ENCODE measurements around the gene CSNK1G3. TPM values are rescaled to one million over a fixed set of nuclear protein-coding genes. Genes with fewer than 3 reads are reported as not detected.

The CSNK1G3 gene
- total and polyA plus RNA-seq, 12 donors, result 5.0 to 30.9 (median 24.8) TPM

DNA sequence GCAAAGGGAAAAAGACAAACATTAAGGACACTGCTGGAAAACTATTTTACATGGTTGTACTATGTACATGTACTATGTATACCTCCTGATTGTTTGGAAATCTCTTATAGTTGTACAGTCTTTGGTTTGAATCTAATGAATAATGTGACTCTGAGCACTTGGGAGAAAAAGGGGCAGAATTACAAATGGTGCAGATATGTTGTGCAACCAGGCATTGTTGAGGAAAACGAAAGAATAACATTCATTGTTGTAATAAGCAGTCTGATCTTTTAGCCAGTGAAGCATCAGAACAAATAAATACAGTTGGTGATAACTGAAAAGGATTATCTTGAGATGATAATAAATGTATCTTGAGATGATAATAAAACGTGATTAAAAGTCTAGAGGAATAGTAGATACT lies 87.2 kb downstream of the CSNK1G3 start:
- ATAC-seq, result no peak
- Histone ChIP-seq H3K9me3 (no peaks in the 10 kb centered on the region), H3K27ac (no peak overlapping the region), H3K36me3 (peaks cover 0 to 52% (median 8%) of the 10 kb centered on the region in 9 donors), H3K27me3 (no peaks in the 10 kb centered on the region), H3K4me3 (no peak overlapping the region), H3K4me1 (no peaks in the 10 kb centered on the region)
- TF ChIP-seq, protein P1, sequence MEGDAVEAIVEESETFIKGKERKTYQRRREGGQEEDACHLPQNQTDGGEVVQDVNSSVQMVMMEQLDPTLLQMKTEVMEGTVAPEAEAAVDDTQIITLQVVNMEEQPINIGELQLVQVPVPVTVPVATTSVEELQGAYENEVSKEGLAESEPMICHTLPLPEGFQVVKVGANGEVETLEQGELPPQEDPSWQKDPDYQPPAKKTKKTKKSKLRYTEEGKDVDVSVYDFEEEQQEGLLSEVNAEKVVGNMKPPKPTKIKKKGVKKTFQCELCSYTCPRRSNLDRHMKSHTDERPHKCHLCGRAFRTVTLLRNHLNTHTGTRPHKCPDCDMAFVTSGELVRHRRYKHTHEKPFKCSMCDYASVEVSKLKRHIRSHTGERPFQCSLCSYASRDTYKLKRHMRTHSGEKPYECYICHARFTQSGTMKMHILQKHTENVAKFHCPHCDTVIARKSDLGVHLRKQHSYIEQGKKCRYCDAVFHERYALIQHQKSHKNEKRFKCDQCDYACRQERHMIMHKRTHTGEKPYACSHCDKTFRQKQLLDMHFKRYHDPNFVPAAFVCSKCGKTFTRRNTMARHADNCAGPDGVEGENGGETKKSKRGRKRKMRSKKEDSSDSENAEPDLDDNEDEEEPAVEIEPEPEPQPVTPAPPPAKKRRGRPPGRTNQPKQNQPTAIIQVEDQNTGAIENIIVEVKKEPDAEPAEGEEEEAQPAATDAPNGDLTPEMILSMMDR (IDR thresholded peaks at IDR 0.05), result no peak
- WGBS, 2 donors, result 76 to 83% methylated on average over 2 of the region's 2 CpGs
- DNase-seq, result no peak
- intact Hi-C loops (cut with DNase I), result no loop called here

DNA sequence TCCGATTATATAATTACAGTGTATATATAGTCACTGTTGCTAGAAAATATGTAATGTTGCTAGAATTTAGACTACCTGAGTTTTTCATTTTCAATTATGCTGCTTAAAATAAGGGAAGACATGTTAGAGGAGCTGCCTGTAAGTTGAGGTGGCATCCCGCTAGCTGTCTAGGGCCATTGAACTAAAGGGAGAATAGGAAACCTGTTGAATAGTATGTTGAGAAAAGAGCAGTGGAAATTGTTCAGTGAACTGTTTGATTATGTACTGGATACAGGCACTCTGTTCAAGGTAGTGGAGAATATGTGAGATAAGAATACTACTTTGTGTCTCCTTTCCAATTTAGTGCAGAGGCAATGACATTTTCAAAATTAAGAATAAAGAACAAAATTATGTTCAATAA lies 89.6 kb downstream of the CSNK1G3 start:
- TF ChIP-seq, protein P1 (IDR thresholded peaks at IDR 0.05), result no peak
- no peak overlapping the region for H3K27ac ChIP-seq
- no peaks in the 10 kb centered on the region for H3K27me3 ChIP-seq
- DNase-seq (no peak), ATAC-seq (no peak)
- H3K36me3 ChIP-seq, result peaks cover 0 to 53% (median under 1%) of the 10 kb centered on the region in 9 donors
- no peaks in the 10 kb centered on the region for H3K9me3 ChIP-seq
- intact Hi-C loops (cut with DNase I), result loop anchor here in 4 of 10 donors (5.0 to 10.0 kb wide), 3 partner anchors 177 to 187 kb away; partner anchors contain the start of gene CEP120 (in 3 of the 4)
- 99 to 100% methylated on average over 2 of the region's 2 CpGs for WGBS, 2 donors
- no peak overlapping the region for H3K4me3 ChIP-seq
- no peaks in the 10 kb centered on the region for H3K4me1 ChIP-seq

DNA sequence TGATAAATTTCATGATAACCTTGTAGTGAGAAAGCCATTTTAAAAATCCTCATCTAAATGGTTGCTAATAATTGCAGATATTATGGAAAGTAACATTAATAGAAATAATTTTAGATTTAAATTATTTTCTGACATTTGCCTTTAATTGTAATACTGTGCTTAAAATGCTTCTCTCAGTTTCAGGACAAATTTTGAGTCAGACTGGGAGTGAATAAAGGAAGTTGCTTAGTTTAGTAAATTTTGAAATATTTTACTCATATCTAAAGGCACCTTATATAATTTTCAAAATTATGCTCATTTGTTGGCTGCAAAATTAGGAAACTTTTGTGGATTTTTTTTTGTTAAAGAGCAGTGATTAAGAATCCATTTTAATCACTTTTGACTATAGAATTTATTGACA lies 93.8 kb downstream of the CSNK1G3 start:
- TF ChIP-seq, protein P1 (IDR thresholded peaks at IDR 0.05), result no peak
- DNase-seq, result no peak
- H3K27ac ChIP-seq, result no peak overlapping the region
- H3K4me1 ChIP-seq, result peaks cover 0 to 12% (median 0%) of the 10 kb centered on the region in 9 donors
- H3K4me3 ChIP-seq, result no peak overlapping the region
- intact Hi-C loops (cut with DNase I), result loop anchor here in 5 of 10 donors (5.0 to 10.0 kb wide), 3 partner anchors 94 to 191 kb away; partner anchors contain the start of genes CEP120 (in 2 of the 5) and CSNK1G3 (in 2 of the 5)
- peaks cover 0 to 54% (median 0%) of the 10 kb centered on the region in 9 donors for H3K36me3 ChIP-seq
- no peaks in the 10 kb centered on the region for H3K9me3 ChIP-seq
- ATAC-seq, result no peak
- H3K27me3 ChIP-seq, result no peaks in the 10 kb centered on the region

DNA sequence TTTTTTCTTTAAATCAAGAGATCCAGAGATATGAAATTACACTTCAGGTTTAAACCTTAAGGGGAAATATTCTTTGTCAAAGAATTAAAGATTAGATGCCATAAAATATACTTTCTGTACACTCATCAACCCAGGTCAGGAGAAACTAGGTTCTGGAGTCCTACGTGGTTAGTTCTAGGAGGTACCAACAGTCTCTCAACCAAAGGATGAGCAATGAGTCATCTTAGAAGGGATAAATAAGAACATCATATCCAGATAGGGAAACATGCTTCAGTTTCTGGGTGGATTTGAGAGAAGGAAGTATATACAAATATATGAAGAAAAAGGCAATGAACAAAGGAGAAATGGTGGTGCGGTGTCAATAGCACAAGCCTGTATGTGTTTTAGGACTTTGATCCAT lies 98.2 kb downstream of the CSNK1G3 start:
- no peak overlapping the region for H3K4me3 ChIP-seq
- H3K4me1 ChIP-seq, result peaks cover 0 to 18% (median 0%) of the 10 kb centered on the region in 9 donors
- H3K9me3 ChIP-seq, result no peaks in the 10 kb centered on the region
- no peaks in the 10 kb centered on the region for H3K27me3 ChIP-seq
- WGBS, 2 donors, result 98 to 99% methylated on average over 2 of the region's 2 CpGs
- intact Hi-C loops (cut with DNase I), result loop anchor here in 4 of 10 donors (2.0 to 10.0 kb wide), 5 partner anchors 97 to 1105 kb away; partner anchors contain the start of genes CEP120 (in 3 of the 4) and CSNK1G3 (in 2 of the 4)
- no peak for DNase-seq
- no peak overlapping the region for H3K27ac ChIP-seq
- TF ChIP-seq, protein P1 (IDR thresholded peaks at IDR 0.05), result no peak
- peaks cover 0 to 54% (median 7%) of the 10 kb centered on the region in 9 donors for H3K36me3 ChIP-seq
- ATAC-seq, result no peak

Measured in heart right ventricle (tissue), 16 donors.